ENCODE measurements around the gene MME. TPM values are rescaled to one million over a fixed set of nuclear protein-coding genes. Genes with fewer than 3 reads are reported as not detected.

Gene MME
- total RNA-seq, 1 donor from 2014 or later = 65.8 TPM

- no peak overlapping the region for H3K27ac Mint-ChIP-seq
- H3K9me3 Mint-ChIP-seq = no peaks in the 10 kb centered on the region
- DNase-seq (ENCODE audit: extremely low spot score, unreplicated experiment) = no peak
- H3K36me3 Mint-ChIP-seq = no peaks in the 10 kb centered on the region
- no peaks in the 10 kb centered on the region for H3K27me3 Mint-ChIP-seq
- peaks cover 10% of the 10 kb centered on the region for H3K4me1 Mint-ChIP-seq (ENCODE audit: unreplicated experiment)
- TF ChIP-seq CTCF (conservative IDR thresholded peaks at IDR 0.05) = no peak
- H3K4me3 Mint-ChIP-seq = no peak overlapping the region
Measured at GRCh38 chr3:155037508-155038202, 42.5 kb upstream of the MME start.

- Mint-ChIP-seq H3K4me1 (ENCODE audit: unreplicated experiment) (peaks cover 6% of the 10 kb centered on the region), H3K27ac (no peak overlapping the region), H3K9me3 (no peaks in the 10 kb centered on the region), H3K36me3 (no peaks in the 10 kb centered on the region), H3K4me3 (no peak overlapping the region), H3K27me3 (no peaks in the 10 kb centered on the region)
- TF ChIP-seq CTCF (conservative IDR thresholded peaks at IDR 0.05) = no peak
- DNase-seq (ENCODE audit: extremely low spot score, unreplicated experiment) = no peak
Measured at GRCh38 chr3:155038203-155038554, 41.9 kb upstream of the MME start.

GRCh38 chr3:155046935-155047334 is 33.2 kb upstream of the MME start:
- H3K4me3 Mint-ChIP-seq = no peak overlapping the region
- no peak for DNase-seq (ENCODE audit: extremely low spot score, unreplicated experiment)
- no peaks in the 10 kb centered on the region for H3K27me3 Mint-ChIP-seq
- no peaks in the 10 kb centered on the region for H3K4me1 Mint-ChIP-seq (ENCODE audit: unreplicated experiment)
- no peaks in the 10 kb centered on the region for H3K9me3 Mint-ChIP-seq
- H3K36me3 Mint-ChIP-seq = no peaks in the 10 kb centered on the region
- H3K27ac Mint-ChIP-seq = no peak overlapping the region
- TF ChIP-seq CTCF (conservative IDR thresholded peaks at IDR 0.05) = no peak

- DNase-seq (ENCODE audit: extremely low spot score, unreplicated experiment) = no peak
- Mint-ChIP-seq H3K36me3 (no peaks in the 10 kb centered on the region), H3K27me3 (no peaks in the 10 kb centered on the region), H3K4me1 (ENCODE audit: unreplicated experiment) (no peaks in the 10 kb centered on the region), H3K9me3 (peaks cover 1% of the 10 kb centered on the region), H3K27ac (no peak overlapping the region), H3K4me3 (no peak overlapping the region)
- no peak for TF ChIP-seq CTCF (conservative IDR thresholded peaks at IDR 0.05)
Measured at GRCh38 chr3:155047672-155048071, 32.4 kb upstream of the MME start.

- H3K9me3 Mint-ChIP-seq = peaks cover 10% of the 10 kb centered on the region
- TF ChIP-seq CTCF (conservative IDR thresholded peaks at IDR 0.05) = no peak
- no peak overlapping the region for H3K4me3 Mint-ChIP-seq
- DNase-seq (ENCODE audit: extremely low spot score, unreplicated experiment) = no peak
- H3K36me3 Mint-ChIP-seq = no peaks in the 10 kb centered on the region
- no peaks in the 10 kb centered on the region for H3K4me1 Mint-ChIP-seq (ENCODE audit: unreplicated experiment)
- no peaks in the 10 kb centered on the region for H3K27me3 Mint-ChIP-seq
- H3K27ac Mint-ChIP-seq = no peak overlapping the region
Measured at GRCh38 chr3:155049959-155050358, 30.2 kb upstream of the MME start.

- H3K36me3 Mint-ChIP-seq = no peaks in the 10 kb centered on the region
- no peak for DNase-seq (ENCODE audit: extremely low spot score, unreplicated experiment)
Measured at GRCh38 chr3:155052470-155052869, 27.6 kb upstream of the MME start.

More at GRCh38 chr3:155052470-155052869, 27.6 kb upstream of the MME start:
- TF ChIP-seq CTCF (conservative IDR thresholded peaks at IDR 0.05) = no peak
- Mint-ChIP-seq H3K4me3 (no peak overlapping the region), H3K27ac (no peak overlapping the region), H3K9me3 (peaks cover 10% of the 10 kb centered on the region), H3K27me3 (no peaks in the 10 kb centered on the region), H3K4me1 (ENCODE audit: unreplicated experiment) (no peaks in the 10 kb centered on the region)
